Measurements from ENCODE around the gene SLC26A11.

Gene SLC26A11

GRCh38 chr17:80220054-80220735 lies at the start of gene SLC26A11, which contains the start of gene SGSH:
Gene SLC26A11, plus strand, starts transcription at chr17:80220427. Its CDS starts 1,134 bp downstream, at chr17:80221561.
Gene SGSH, minus strand, starts transcription at chr17:80220333. Its CDS starts 20 bp downstream, at chr17:80220313.
- DNase-seq (ENCODE audit: low spot score) = peak; percentile 96

- DNase-seq (ENCODE audit: low spot score) = no peak
Measured at GRCh38 chr17:80171681-80172080, 48.5 kb upstream of the SLC26A11 start.

- DNase-seq (ENCODE audit: low spot score) = no peak
Measured at GRCh38 chr17:80173126-80173525, 47.1 kb upstream of the SLC26A11 start.

GRCh38 chr17:80173916-80174315 lies 46.3 kb upstream of the SLC26A11 start:
- DNase-seq (ENCODE audit: low spot score) = no peak

GRCh38 chr17:80176757-80177156 lies 43.5 kb upstream of the SLC26A11 start:
- DNase-seq (ENCODE audit: low spot score) = no peak

GRCh38 chr17:80177986-80178595 lies 42.1 kb upstream of the SLC26A11 start:
- DNase-seq (ENCODE audit: low spot score) = no peak

GRCh38 chr17:80180192-80180591 lies 40.0 kb upstream of the SLC26A11 start:
- DNase-seq (ENCODE audit: low spot score) = no peak

GRCh38 chr17:80181431-80181830 lies 38.8 kb upstream of the SLC26A11 start:
- DNase-seq (ENCODE audit: low spot score) = no peak

GRCh38 chr17:80182118-80182844 lies 37.9 kb upstream of the SLC26A11 start:
- no peak for DNase-seq (ENCODE audit: low spot score)

- no peak for DNase-seq (ENCODE audit: low spot score)
Measured at GRCh38 chr17:80182845-80183223, 37.4 kb upstream of the SLC26A11 start.

GRCh38 chr17:80183581-80184422 lies 36.4 kb upstream of the SLC26A11 start:
- DNase-seq (ENCODE audit: low spot score) = no peak

GRCh38 chr17:80184423-80184714 lies 35.9 kb upstream of the SLC26A11 start:
- no peak for DNase-seq (ENCODE audit: low spot score)

- DNase-seq (ENCODE audit: low spot score) = no peak
Measured at GRCh38 chr17:80185968-80186367, 34.3 kb upstream of the SLC26A11 start.

GRCh38 chr17:80187090-80187489 lies 33.1 kb upstream of the SLC26A11 start:
- peak; percentile 30 for DNase-seq (ENCODE audit: low spot score)

GRCh38 chr17:80187515-80187941 lies 32.7 kb upstream of the SLC26A11 start:
- peak; percentile 70 for DNase-seq (ENCODE audit: low spot score)

GRCh38 chr17:80189611-80190010 lies 30.6 kb upstream of the SLC26A11 start:
- no peak for DNase-seq (ENCODE audit: low spot score)

GRCh38 chr17:80190716-80191115 lies 29.5 kb upstream of the SLC26A11 start:
- no peak for DNase-seq (ENCODE audit: low spot score)

- no peak for DNase-seq (ENCODE audit: low spot score)
Measured at GRCh38 chr17:80191192-80191591, 29.0 kb upstream of the SLC26A11 start.

- DNase-seq (ENCODE audit: low spot score) = no peak
Measured at GRCh38 chr17:80191865-80192661, 28.2 kb upstream of the SLC26A11 start.

- no peak for DNase-seq (ENCODE audit: low spot score)
Measured at GRCh38 chr17:80195141-80195540, 25.1 kb upstream of the SLC26A11 start.

Measured in AG08395 (cell line).